OCI-LY3 (cell line): ENCODE measurements around the gene CD200.
A peak's percentile ranks its signal among the peaks of the same experiment; 100 is the strongest.

ENCODE experiments used
- H2AFZ ChIP-seq: fragments of 200-600, 300-600 bp; shearing (Covaris generic); 2 replicates; pipeline ENCODE4 v1.6.0; 2014; ENCODE audit warnings: antibody characterized with exemption, low read depth, low read length
- H3K27ac ChIP-seq: fragments of 200-600, 300-600 bp; sonication (generic); 2 replicates; pipeline ENCODE4 v1.5.1; 2014; ENCODE audit warnings: mild to moderate bottlenecking, low read length, moderate library complexity, mixed read lengths
- H3K27me3 ChIP-seq: fragments of 200-600, 300-600 bp; sonication (generic); 2 replicates; pipeline ENCODE4 v1.6.1; 2014; ENCODE audit warnings: low read depth, low read length, mixed read lengths
- H3K36me3 ChIP-seq: fragments of 200-600, 300-600 bp; sonication (generic); replicated peaks from 2 replicates; pipeline ENCODE3; 2014; ENCODE audit warnings: low read depth, low read length, mixed read lengths
- H3K4me1 ChIP-seq: fragments of 300-600, 200-600 bp; sonication (generic); 2 replicates; pipeline ENCODE4 v1.6.1; 2014; ENCODE audit warnings: low read length, mixed read lengths
- H3K4me2 ChIP-seq: fragments of 200-600, 300-600 bp; sonication (generic); 2 replicates; pipeline ENCODE4 v1.6.1; 2014; ENCODE audit warnings: low read length, mixed read lengths
- H3K4me3 ChIP-seq: fragments of 300-600, 200-600 bp; sonication (generic); 2 replicates; pipeline ENCODE4 v1.5.1; 2014; ENCODE audit warnings: antibody characterized with exemption, mild to moderate bottlenecking, low read length, moderate library complexity
- H3K79me2 ChIP-seq: fragments of 300-600, 200-600 bp; shearing (Covaris generic); 2 replicates; pipeline ENCODE4 v1.6.1; 2014; ENCODE audit warnings: mild to moderate bottlenecking, low read length, mixed read lengths
- H3K9ac ChIP-seq: fragments of 300-600, 200-600 bp; shearing (Covaris generic); 2 replicates; pipeline ENCODE4 v1.6.0; 2014; ENCODE audit warnings: mild to moderate bottlenecking, low read length, moderate library complexity
- H3K9me3 ChIP-seq: fragments of 200-600, 300-600 bp; shearing (Covaris generic); 2 replicates; pipeline ENCODE4 v1.6.1; 2014; ENCODE audit warnings: low read length, mixed read lengths; ENCODE audit not compliant: insufficient read depth
- H4K20me1 ChIP-seq: fragments of 200-600, 300-600 bp; sonication (generic); 2 replicates; pipeline ENCODE4 v1.6.1; 2016; ENCODE audit warnings: low read length, mixed read lengths; ENCODE audit not compliant: insufficient read depth
- EZH2phosphoT487 ChIP-seq: fragments of 200-600 bp; shearing (Covaris generic); IDR thresholded peaks from 2 replicates; pipeline ENCODE4 v1.6.1; 2018; ENCODE audit warnings: antibody characterized with exemption, mixed run types, low read depth
- TF ChIP-seq, protein P1 (sequence below): fragments of 200-600, 300-600 bp; sonication (generic); IDR thresholded peaks from 2 replicates; pipeline ENCODE4 v1.5.1; 2014; ENCODE audit warnings: antibody characterized with exemption, low read length, low read depth

Gene CD200

DNA sequence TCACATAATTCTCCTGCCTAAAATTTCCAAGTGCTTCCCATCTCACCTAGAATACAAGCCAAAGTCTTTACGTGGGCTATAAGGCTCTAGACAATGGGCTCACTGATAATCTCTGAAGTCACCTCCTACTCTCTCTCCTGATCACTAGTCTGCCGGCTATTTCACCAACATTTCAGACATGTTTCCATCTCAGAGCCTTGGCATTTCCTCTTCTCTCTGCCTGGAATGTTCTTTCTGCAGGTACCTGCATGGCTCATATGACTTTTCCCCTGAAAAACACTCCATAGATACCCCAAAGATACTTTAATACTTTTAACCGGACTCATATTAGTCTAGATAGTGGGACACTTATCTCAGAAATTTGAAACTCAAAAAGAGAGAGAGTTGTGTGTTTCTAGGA is 32.7 kb downstream of the CD200 start:
- no peak overlapping the region for H3K27ac ChIP-seq
- TF ChIP-seq EZH2phosphoT487, result no peak
- TF ChIP-seq, protein P1, sequence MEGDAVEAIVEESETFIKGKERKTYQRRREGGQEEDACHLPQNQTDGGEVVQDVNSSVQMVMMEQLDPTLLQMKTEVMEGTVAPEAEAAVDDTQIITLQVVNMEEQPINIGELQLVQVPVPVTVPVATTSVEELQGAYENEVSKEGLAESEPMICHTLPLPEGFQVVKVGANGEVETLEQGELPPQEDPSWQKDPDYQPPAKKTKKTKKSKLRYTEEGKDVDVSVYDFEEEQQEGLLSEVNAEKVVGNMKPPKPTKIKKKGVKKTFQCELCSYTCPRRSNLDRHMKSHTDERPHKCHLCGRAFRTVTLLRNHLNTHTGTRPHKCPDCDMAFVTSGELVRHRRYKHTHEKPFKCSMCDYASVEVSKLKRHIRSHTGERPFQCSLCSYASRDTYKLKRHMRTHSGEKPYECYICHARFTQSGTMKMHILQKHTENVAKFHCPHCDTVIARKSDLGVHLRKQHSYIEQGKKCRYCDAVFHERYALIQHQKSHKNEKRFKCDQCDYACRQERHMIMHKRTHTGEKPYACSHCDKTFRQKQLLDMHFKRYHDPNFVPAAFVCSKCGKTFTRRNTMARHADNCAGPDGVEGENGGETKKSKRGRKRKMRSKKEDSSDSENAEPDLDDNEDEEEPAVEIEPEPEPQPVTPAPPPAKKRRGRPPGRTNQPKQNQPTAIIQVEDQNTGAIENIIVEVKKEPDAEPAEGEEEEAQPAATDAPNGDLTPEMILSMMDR, result no peak
- H3K9me3 ChIP-seq, result no peaks in the 10 kb centered on the region

GRCh38 chr3:112366522-112366921 is 33.6 kb downstream of the CD200 start:
- H3K9me3 ChIP-seq, result no peaks in the 10 kb centered on the region
- H3K9ac ChIP-seq, result no peak overlapping the region
- H3K79me2 ChIP-seq, result no peaks in the 10 kb centered on the region
- no peak overlapping the region for H2AFZ ChIP-seq
- H3K4me2 ChIP-seq, result no peak overlapping the region
- no peak overlapping the region for H3K27ac ChIP-seq
- no peaks in the 10 kb centered on the region for H3K27me3 ChIP-seq
- H3K4me3 ChIP-seq, result no peak overlapping the region
- no peak for TF ChIP-seq EZH2phosphoT487
- TF ChIP-seq, protein P1, result no peak
- no peaks in the 10 kb centered on the region for H3K36me3 ChIP-seq
- no peaks in the 10 kb centered on the region for H4K20me1 ChIP-seq
- peaks cover 22% of the 10 kb centered on the region for H3K4me1 ChIP-seq

More for the DNA sequence above, 32.7 kb downstream of the CD200 start:
- Histone ChIP-seq H3K27me3 (no peaks in the 10 kb centered on the region), H3K9ac (no peak overlapping the region), H3K4me3 (no peak overlapping the region), H4K20me1 (no peaks in the 10 kb centered on the region), H3K79me2 (no peaks in the 10 kb centered on the region), H2AFZ (0 out of 2 replicates have a peak overlapping the region, but pooled peaks have one; percentile 1), H3K4me2 (0 out of 2 replicates have a peak overlapping the region, but pooled peaks have one; percentile 8), H3K36me3 (no peaks in the 10 kb centered on the region), H3K4me1 (peaks cover 22% of the 10 kb centered on the region)

- Histone ChIP-seq H3K4me1 (no peaks in the 10 kb centered on the region), H3K79me2 (no peaks in the 10 kb centered on the region), H3K27me3 (no peaks in the 10 kb centered on the region), H3K9me3 (no peaks in the 10 kb centered on the region), H2AFZ (0 out of 2 replicates have a peak overlapping the region, but pooled peaks have one; percentile 33), H3K9ac (no peak overlapping the region), H4K20me1 (no peaks in the 10 kb centered on the region), H3K4me3 (no peak overlapping the region), H3K36me3 (no peaks in the 10 kb centered on the region), H3K27ac (no peak overlapping the region), H3K4me2 (no peak overlapping the region)
- no peak for TF ChIP-seq EZH2phosphoT487
- TF ChIP-seq, protein P1, result no peak
Observed at GRCh38 chr3:112371569-112371968, 38.6 kb downstream of the CD200 start.

- Histone ChIP-seq H3K9me3 (no peaks in the 10 kb centered on the region), H3K9ac (no peak overlapping the region), H3K4me3 (no peak overlapping the region), H3K27ac (no peak overlapping the region), H3K4me2 (no peak overlapping the region), H3K79me2 (no peaks in the 10 kb centered on the region), H2AFZ (no peak overlapping the region), H3K36me3 (no peaks in the 10 kb centered on the region), H4K20me1 (no peaks in the 10 kb centered on the region), H3K27me3 (no peaks in the 10 kb centered on the region), H3K4me1 (no peaks in the 10 kb centered on the region)
- TF ChIP-seq EZH2phosphoT487, result no peak
- TF ChIP-seq, protein P1, result no peak
Observed at GRCh38 chr3:112372396-112372795, 39.4 kb downstream of the CD200 start.
